Measurements from ENCODE around the gene STAT4.

DNA sequence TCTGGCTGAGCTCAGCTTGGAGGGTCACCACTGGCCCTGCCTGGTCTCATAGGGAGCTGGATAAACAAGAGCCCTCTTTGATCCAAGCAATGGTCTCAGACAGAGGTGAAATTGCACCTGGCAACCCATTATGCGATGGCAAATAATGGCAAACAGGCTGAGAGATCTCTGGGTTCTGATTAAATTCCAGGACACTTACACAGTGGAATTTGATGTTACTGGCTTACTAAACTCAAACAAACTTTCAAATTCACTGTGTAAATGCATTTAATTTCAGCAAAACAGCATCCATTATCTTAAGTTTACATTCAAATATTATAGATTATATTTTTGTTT is 19.5 kb upstream of the STAT4 start:
- TF ChIP-seq, protein P1, sequence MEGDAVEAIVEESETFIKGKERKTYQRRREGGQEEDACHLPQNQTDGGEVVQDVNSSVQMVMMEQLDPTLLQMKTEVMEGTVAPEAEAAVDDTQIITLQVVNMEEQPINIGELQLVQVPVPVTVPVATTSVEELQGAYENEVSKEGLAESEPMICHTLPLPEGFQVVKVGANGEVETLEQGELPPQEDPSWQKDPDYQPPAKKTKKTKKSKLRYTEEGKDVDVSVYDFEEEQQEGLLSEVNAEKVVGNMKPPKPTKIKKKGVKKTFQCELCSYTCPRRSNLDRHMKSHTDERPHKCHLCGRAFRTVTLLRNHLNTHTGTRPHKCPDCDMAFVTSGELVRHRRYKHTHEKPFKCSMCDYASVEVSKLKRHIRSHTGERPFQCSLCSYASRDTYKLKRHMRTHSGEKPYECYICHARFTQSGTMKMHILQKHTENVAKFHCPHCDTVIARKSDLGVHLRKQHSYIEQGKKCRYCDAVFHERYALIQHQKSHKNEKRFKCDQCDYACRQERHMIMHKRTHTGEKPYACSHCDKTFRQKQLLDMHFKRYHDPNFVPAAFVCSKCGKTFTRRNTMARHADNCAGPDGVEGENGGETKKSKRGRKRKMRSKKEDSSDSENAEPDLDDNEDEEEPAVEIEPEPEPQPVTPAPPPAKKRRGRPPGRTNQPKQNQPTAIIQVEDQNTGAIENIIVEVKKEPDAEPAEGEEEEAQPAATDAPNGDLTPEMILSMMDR (IDR thresholded peaks at IDR 0.05; ENCODE audit: low read length): no peak
- TF ChIP-seq EZH2phosphoT487 (IDR thresholded peaks at IDR 0.05; ENCODE audit: low read length) (no peak), EZH2 (optimal IDR thresholded peaks at IDR 0.05; ENCODE audit: low read depth, low read length) (no peak)

Data from MM.1S (cell line).